Activated T-cell treated with anti-CD3 and anti-CD28 coated beads for 48 hours (primary cell): ENCODE results near the gene ZNF691.
"Not testable (repeated sequence)": the region's sequence is repeated elsewhere in the genome, so short reads cannot be mapped to it uniquely, and the experiment has no call there.

ENCODE experiments used
- DNase-seq: peaks from one replicate; pipeline ENCODE4 v3.0.0-alpha.2; 2020; ENCODE audit warnings: low read depth

The ZNF691 gene

DNA sequence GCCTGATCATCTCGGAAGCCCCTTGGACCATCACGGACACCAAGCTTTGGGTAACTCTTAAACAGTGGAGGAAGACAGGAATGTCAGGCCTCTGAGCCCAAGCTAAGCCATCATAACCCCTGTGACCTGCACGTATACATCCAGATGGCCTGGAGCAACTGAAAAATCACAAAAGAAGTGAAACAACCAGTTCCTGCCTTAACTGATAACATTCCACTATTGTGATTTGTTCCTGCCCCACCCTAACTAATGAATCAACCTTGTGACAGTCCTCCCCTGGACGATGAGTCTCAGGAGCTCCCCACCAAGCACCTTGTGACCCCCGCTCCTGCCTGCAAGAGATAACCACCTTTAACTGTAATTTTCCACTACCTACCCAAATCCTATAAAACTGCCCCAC is 13.0 kb downstream of the ZNF691 start:
- DNase-seq: not testable (repeated sequence)

DNA sequence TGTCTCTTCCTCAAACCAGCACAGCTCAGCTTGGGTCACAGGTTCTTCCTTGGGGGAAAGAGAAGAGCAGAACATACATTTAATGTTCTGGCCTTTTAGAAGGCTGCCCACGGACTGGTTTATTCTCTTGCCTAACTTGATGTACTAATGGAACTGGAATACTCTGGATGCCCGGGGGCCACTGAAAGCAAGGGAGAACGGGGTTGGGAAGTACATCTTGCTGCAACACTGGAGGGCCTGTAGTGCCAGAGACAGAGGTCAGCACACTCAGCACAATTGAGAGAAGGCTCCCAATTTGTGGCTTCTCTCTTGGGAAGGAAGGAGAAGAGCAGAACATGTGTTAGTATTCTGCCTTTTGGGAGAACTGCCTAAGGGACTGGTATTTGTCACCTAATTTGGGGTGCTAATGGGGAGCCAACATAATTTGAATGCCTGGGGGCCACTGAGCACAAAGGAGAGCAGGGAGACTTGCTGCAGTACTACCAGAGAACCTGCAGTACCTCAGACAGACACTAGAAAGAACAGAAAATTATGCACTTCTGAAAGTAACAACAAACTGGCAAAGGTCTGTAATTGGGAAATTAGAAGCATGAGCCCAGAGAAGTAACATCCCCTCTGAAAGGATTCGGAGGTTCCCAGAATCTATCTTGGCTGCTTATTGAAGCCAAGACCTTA is 14.1 kb downstream of the ZNF691 start:
- no peak for DNase-seq

DNA sequence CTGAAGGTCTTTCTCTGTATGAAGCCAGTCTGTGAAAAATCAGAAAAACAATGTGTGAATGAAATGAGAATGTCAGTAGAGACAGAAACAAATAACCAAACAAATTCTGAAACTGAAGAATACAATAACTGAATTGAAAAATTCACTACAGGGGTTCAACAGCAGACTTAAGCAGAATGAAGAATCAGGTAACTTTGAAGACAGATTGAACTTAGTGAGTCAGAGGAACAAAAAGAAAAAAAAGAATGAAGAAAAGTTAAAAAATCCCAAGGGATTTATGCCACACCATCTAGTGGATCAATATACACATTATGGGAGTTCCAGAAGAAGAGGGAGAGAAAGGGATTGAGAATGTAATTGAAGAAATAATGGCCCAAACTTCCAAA is 14.6 kb downstream of the ZNF691 start:
- no peak for DNase-seq

DNA sequence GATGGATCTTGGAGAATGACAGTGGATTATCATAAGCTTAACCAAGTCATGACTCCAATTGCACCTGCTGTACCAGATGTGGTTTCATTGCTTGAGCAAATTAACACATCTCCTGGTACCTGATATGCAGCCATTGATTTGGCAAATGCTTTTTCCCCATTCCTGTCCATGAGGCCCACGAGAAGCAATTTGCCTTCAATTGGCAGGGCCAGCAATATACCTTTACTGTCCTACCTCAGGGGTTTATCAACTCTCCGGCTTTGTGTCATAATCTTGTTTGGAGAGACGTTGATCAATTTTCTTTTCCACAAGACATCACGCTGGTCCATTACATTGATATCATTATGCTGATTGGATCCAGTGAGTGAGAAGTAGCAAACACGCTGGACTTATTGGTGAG is 20.1 kb downstream of the ZNF691 start:
- no peak for DNase-seq

DNA sequence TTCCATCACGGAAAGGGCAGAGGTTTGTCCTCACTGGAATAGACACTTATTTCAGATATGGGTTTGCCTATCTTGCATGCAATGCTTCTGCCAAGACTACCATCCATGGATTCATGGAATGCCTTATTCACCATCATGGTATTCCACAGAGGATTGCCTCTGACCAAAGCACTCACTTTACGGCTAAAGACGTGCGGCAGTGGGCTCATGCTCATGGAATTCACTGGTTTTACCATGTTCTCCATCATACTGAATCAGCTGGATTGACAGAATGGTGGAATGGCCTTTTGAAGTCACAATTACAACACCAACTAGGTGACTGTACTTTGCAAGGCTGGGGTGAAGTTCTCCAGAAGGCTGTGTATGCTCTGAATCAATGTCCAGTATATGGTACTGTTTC is 22.1 kb downstream of the ZNF691 start:
- DNase-seq: not testable (repeated sequence)

DNA sequence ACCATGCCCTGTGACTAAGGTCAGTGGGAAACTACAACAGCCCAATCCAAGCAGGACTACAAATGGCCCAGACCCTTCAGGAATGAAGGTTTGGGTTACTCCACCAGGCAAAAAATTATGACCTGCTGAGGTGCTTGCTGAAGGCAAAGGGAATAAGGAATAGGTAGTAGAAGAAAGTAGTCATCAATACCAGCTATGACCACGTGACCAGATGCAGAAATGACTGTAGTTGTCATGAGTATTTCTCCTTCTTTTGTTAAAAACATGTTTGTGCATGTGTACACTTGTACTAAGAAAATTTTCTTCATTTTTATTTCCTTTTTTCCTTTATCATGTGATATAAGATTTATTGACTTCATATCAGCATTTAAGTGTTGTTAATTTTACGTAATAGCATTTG is 22.8 kb downstream of the ZNF691 start:
- DNase-seq: not testable (repeated sequence)

DNA sequence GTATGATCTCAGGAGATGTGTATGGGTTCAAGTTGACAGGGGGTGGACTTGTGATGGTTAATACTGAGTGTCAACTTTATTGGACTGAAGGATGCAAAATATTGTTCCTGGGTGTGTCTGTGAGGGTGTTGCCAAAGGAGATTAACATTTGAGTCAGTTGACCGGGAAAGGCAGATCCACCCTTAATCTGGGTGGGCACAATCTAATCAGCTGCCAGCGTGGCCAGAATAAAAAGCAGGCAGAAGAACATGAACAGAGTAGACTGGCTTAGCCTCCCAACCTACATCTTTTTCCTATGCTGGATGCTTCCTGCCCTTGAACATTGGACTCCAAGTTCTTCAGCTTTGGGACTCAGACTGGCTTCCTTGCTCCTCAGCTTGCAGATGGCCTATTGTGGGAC is 23.3 kb downstream of the ZNF691 start:
- DNase-seq: not testable (repeated sequence)

DNA sequence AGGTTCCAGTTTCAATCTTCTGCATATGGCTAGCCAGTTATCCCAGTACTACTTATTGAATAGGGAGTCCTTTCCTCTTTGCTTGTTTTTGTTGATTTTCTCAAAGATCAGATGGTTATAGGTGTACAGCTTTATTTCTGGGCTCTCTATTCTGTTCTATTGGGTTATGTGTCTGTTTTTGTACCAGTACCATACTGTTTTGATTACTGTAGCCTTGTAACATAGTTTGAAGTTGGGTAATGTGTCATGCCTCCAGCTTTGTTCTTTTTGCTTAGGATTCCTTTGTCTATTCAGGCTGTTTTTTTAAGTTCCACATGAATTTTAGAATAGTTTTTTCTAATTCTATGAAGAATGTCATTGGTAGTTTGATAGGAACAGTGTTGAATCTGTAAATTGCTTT is 26.7 kb downstream of the ZNF691 start:
- DNase-seq: not testable (repeated sequence)

DNA sequence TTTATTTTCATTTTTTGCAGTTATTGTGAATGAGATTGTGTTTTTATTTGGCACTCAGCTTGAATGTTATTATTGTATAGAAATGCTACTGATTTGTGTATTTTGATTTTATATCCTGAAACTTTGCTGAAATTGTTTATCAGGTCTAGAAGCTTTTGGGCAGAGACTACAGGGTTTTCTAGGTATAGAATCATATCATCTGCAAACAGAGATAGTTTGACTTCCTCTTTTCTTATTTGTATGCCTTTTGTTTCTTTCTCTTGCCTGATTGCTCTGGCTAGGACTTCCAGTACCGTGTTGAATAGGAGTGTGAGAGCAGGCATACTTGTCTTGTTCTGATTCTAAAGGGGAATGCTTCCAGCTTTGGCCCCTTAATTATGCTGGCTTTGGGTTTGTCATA is 27.3 kb downstream of the ZNF691 start:
- no peak for DNase-seq

DNA sequence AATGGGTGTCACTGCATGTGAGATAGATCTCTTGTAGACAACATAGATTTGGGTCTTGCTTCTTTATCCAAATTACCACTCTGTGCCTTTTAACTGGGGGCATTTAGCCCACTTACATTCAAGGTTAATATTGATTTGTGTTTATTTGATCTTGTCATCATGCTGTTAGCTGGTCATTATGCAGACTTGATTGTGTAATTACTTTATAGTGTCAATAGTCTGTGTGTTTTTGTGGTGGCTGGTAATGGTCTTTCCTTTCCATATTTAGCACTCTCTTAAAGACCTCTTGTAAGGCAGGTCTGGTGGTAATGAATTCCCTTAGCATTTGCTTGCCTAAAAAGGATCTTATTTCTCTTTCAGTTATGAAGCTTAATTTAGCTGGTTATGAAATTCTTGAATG is 29.6 kb downstream of the ZNF691 start:
- DNase-seq: no peak

DNA sequence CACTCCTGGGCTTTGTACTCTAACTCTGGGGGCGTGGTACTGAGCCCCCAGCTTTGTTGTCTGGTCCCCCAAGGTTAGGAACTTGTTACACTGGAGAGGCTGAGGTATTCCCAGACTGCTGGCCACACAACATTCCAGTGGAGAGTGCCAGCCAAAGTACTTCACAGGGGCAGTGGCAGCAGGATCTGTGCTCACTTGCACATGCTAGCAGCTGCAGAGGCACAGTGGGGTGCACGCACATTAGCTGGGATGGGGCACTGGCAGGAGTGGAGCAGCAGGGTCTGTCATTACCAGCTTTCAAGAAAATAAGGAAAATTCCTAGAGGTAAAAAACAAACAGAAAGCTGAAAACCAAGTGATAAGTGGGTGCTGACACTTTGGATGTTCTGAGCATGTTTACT is 31.0 kb downstream of the ZNF691 start:
- DNase-seq: no peak

DNA sequence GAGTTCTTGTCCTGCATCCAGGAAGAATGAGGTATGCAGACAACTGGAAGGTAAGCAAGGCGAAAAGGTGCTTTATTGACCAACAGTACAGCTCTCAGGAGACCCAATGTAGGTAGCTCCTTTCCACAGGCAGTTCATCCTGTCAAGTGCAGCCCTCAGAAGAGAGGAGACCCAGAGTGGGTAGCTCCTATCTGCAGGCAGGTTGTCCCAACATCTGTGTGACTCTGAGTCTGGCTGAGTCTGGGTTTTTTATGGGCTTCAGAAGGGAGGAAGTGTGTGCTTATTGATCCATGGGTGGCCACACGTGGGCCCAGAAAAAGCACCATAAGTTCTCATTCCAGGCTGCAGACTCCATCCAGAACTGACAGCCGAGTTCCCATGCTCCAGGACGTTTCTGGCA is 34.0 kb downstream of the ZNF691 start:
- no peak for DNase-seq

DNA sequence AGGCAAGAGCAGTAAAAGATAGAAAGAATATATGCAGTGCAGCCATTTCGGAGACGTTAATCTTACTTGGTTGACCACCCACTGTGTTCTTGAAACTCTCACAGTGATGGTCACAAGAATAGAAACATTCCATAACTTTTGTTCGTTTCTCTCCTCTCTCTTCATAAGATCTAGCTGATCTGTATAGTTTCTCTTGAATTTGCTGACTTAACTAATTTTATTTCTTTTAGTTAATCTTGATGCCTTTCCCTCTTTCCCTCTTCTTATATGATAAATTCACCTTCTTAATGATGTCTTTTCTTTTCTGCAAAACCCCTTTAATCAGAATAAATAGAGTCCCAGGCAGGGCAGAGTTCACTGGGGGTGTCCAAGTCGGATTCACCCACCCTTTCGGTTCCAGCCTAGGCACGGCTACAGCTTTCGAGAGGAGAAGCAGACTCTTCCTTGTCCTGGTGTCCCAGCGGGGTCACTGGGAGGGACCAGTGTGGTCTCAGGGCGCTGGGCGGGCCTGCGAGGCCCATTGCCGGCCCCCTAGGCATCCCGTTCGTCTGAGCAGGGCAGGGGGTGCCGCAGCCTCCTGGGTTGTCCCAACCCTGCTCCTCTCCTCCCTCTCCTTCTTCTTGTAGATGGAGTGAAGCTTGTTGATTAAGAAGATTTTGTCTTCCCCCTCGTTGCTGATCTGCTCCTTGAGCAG is 39.8 kb downstream of the ZNF691 start:
- no peak for DNase-seq

DNA sequence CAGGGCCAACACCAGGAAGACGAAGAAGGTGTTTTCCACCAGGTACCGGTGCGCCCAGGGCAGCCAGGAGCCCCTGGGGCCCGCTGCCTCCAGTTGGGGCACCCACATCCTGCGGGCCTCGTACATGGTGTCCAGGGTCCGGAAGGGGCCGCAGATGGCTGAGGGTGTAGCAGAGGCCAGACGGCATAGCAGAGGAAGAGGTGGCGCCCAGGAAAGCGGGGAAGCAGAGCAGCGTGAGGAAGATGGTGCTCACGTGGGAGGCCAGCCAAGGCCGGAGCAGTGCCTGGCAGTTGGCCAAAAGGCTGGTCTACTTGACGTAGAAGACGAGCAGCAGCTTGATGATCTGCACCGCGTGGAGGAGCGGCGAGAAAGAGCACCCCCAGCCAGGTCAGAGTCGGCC is 40.4 kb downstream of the ZNF691 start:
- no peak for DNase-seq

DNA sequence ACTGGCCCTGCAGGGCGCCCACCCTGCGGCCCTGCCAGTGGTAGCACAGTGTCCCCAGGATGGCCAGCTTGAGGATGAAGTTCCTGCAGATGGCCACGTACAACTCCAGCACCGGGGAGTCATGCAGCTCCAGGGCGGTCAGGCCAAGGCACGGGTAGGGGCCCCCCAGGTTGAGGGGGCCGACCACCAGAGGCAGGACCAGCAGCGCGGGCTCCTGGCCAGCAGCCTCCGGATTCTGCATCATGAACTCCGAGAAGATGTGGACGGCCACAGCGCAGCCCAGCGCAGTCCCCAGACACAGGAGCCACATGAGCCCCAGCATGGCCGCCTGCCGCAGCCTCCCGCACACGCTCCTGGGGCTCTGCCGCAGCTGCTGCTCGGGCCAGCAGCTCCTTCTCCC is 41.0 kb downstream of the ZNF691 start:
- no peak for DNase-seq

DNA sequence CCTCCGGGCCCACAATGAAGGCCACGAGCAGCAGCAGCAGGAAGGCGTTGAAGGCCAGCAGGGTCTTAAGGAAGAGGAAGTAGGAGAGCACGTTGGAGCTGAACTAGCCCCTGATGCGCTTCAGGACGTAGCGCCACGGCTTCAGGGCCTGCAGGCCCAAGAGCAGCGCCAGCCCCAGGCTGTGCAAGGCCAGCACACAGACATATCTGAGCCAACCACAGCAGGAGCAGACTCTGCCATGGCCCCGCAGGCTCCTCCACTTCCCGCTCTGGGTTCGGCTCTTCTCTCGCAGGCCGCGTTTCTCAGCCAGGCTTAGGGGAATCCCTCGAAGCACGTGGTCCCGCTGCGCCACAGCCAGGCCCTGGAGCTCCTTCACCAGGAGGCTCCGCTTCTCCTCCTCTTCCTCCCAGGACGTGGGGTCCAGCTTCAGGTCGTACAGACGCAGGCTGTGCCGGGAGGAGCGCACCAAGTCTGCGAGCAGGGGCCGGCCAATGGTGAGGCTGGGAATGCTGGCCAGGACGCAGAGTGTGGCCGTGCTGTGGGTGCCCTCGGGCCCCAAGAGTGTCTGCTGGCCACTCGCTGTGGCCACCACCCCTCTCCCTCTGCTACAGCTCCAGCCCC is 41.7 kb downstream of the ZNF691 start:
- DNase-seq: no peak

DNA sequence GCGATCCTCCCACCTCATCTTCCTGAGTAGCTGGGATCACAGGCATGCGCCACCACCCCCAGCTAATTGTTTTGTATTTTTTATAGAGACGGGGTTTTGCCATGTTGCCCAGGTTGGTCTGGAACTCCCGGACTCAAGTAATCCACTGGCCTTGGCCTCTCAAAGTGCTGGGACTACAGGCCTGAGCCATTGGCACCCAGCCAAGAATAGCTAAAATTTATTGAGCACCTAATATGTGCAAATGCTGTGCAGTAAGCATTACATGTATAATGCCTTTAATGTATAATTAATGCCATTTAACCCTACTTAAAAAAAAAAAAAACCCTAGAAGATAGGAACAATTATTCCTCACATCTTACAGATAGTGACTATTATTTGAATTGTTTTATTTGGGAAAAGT is 42.9 kb downstream of the ZNF691 start:
- no peak for DNase-seq

DNA sequence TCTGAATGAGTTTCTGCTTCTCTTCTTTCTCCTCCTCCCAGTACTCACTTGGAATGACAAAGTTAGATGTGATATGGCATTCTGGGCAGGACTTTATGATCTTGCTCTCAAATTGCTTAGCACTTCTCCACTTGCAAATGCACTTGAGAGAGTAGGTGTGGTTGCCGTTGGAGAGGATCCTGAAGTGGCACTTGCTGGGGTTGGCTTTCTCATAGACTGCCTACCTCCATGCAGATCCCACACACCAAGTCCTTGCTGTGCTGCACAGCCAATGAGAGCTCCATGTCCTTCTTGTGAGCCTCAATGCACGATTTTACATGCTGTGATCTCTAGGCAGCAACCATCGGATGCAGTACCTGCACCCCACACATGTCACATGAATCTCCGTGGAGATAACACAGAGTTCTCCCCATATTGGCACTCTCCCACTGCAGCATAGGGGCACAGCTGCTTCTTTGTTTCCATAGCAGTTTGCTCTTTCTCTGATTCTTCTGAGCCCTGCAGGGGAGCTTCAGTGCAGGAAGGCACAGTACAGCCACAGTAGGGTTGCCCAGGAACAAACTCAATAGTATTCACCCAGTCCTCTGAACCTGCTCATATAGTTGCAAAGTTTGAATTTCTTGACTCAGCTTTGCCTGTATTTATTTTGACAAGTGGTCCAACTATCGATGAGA is 45.2 kb downstream of the ZNF691 start:
- no peak for DNase-seq

DNA sequence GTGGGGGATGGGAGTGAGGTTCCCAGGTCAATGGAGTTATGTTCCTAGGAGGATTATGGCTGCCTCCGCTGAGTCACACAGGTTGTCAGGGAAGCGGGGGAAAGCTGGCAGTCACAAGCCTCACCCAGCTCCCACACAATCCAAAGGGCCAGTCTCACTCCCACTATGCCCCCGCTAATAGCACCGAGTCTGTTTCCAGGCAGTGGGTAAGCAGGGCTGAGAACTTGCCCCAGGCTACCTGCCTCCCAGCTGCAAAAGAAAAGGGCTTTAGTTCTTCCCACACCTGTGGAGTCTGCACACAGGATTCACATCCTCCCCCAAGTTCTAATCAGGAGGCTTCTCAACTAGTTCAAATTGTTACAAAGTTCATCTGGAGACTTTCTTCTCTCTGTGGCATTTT is 53.5 kb downstream of the ZNF691 start:
- DNase-seq: not testable (repeated sequence)
